Ascending aorta (tissue), 2 donors: ENCODE measurements around the gene EML6. TPM values are rescaled to one million over a fixed set of nuclear protein-coding genes. Genes with fewer than 3 reads are reported as not detected.
"Not testable (repeated sequence)": the region's sequence is repeated elsewhere in the genome, so short reads cannot be mapped to it uniquely, and the experiment has no call there.

Source experiments
- DNase-seq, 2 donors: peaks; one replicate each; pipeline ENCODE4 v3.0.0-alpha.2; 2019; ENCODE audit warnings: low spot score in 2 of 2
- H3K27ac ChIP-seq, 2 donors: fragments of 200-600 bp; sonication (generic); one replicate each; pipeline ENCODE4 v1.5.1; 2016 to 2017; ENCODE audit warnings: mild to moderate bottlenecking in 1 of 2
- H3K27me3 ChIP-seq: fragments of 200-600 bp; sonication (generic); one replicate; pipeline ENCODE4 v1.5.1; 2017
- H3K36me3 ChIP-seq, 2 donors: fragments of 200-600 bp; sonication (generic); one replicate each; pipeline ENCODE4 v1.5.1; 2016
- H3K4me1 ChIP-seq, 2 donors: fragments of 200-600 bp; sonication (generic); one replicate each; pipeline ENCODE4 v1.5.1; 2016 to 2017; ENCODE audit warnings: mild to moderate bottlenecking in 1 of 2
- H3K4me3 ChIP-seq, 2 donors: fragments of 200-600 bp; sonication (generic); one replicate each; pipeline ENCODE4 v1.5.1; 2016 to 2017; ENCODE audit warnings: mild to moderate bottlenecking in 1 of 2
- H3K9me3 ChIP-seq, 2 donors: fragments of 200-600 bp; sonication (generic); one replicate each; pipeline ENCODE4 v1.5.1; 2016
- intact Hi-C: fragments of 100-400 bp; cut with DNase I; formaldehyde crosslinking; loops from one replicate; pipeline ENCODE4 v1.15.1; 2023
- total RNA-seq: library from RNA; depleted of rRNA; stranded (reverse); fragments of >200 nt; gene quantifications from one replicate; pipeline ENCODE4 v1.1.0, GENCODE V29; 2016
- TF ChIP-seq, protein P1 (sequence below), 3 experiments: fragments of 200-600 bp in 2 of 3; fragments of 450-650 bp in 1 of 3; sonication (generic) in 2 of 3; IDR thresholded peaks; one replicate each; pipeline ENCODE4 v1.5.1; 2016 to 2019; ENCODE audit warnings: antibody characterized with exemption in 3 of 3, mild to moderate bottlenecking in 1 of 3, moderate library complexity in 1 of 3

Gene EML6
- total RNA-seq, 1 donor from 2014 or later, result not detected

DNA sequence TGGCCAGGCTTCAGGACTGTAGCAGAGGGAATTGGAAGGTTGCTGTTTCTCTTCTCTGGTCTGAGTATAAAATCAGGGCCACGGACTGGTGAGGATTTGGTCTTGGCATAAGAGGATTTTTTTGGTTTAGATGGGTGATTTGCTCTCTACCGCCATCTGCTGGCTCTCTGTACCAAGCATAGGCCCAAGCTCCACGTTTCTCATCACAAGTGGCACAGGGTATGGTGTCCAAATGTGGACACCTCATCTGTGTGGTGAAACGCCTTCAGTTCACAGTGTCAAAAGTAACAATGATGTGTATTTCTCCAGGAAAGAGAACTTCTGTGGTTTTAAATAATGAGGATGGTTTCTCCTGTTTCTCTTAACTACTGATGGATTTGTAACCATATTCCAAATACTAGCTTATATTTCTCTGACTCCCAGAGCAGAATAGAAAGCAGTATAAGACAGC lies 115.1 kb downstream of the EML6 start:
- H3K36me3 ChIP-seq, result no peaks in the 10 kb centered on the region
- no peaks in the 10 kb centered on the region for H3K9me3 ChIP-seq
- H3K4me1 ChIP-seq, result no peaks in the 10 kb centered on the region
- no peaks in the 10 kb centered on the region for H3K27me3 ChIP-seq
- peak in 1 of 2 donors; percentile 79 for DNase-seq
- TF ChIP-seq, protein P1, sequence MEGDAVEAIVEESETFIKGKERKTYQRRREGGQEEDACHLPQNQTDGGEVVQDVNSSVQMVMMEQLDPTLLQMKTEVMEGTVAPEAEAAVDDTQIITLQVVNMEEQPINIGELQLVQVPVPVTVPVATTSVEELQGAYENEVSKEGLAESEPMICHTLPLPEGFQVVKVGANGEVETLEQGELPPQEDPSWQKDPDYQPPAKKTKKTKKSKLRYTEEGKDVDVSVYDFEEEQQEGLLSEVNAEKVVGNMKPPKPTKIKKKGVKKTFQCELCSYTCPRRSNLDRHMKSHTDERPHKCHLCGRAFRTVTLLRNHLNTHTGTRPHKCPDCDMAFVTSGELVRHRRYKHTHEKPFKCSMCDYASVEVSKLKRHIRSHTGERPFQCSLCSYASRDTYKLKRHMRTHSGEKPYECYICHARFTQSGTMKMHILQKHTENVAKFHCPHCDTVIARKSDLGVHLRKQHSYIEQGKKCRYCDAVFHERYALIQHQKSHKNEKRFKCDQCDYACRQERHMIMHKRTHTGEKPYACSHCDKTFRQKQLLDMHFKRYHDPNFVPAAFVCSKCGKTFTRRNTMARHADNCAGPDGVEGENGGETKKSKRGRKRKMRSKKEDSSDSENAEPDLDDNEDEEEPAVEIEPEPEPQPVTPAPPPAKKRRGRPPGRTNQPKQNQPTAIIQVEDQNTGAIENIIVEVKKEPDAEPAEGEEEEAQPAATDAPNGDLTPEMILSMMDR (IDR thresholded peaks at IDR 0.05), result peak; percentile 49 to 82 (median 75)
- no peak overlapping the region for H3K4me3 ChIP-seq
- no peak overlapping the region for H3K27ac ChIP-seq
- intact Hi-C loops, result loop anchor here (2.0 to 10.0 kb wide), 2 partner anchors 664 to 732 kb away; no protein-coding TSS in a partner anchor

DNA sequence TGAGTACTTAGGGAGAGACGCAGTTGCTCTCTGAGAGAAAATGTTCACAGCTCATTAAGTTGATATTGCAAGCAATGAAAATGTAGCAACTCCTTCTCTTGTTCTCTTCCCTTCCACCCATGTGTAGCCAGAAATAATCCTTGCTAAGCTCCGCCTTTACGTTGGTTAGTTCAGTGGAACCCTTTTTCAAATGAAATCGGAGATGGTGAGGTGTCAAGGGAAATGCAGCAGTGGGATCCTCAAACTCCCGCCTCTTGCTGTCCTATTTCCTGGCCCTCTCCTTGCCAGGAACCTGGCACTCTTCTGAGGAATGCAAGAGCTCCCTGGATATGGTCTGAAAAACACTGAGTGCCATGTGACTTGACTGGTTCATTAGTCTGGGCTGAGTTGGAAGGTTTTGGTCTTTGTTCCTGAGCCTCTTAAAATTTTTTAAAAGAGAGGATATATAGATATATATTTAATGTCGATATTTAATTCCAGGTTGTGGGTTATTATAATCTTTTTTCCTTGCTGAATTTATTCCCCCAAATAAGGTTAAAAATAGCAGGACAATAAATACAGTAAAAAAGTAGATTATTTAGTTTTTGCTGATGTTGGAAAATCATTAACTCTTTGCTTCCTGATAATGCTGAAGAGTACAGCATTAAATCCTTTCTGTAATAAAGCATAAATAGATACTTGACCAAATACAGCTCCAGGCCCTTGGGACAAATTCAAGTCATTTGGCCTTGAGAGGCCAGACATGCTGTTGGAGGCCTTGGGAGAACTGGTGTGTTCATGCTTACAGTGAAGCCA lies 116.2 kb downstream of the EML6 start:
- Histone ChIP-seq H3K27me3 (no peaks in the 10 kb centered on the region), H3K9me3 (no peaks in the 10 kb centered on the region), H3K27ac (no peak overlapping the region), H3K4me1 (no peaks in the 10 kb centered on the region), H3K4me3 (no peak overlapping the region), H3K36me3 (no peaks in the 10 kb centered on the region)
- TF ChIP-seq, protein P1 (IDR thresholded peaks at IDR 0.05), result no peak
- no peak for DNase-seq
- intact Hi-C loops, result loop anchor here (2.0 to 10.0 kb wide), 2 partner anchors 665 to 733 kb away; no protein-coding TSS in a partner anchor

DNA sequence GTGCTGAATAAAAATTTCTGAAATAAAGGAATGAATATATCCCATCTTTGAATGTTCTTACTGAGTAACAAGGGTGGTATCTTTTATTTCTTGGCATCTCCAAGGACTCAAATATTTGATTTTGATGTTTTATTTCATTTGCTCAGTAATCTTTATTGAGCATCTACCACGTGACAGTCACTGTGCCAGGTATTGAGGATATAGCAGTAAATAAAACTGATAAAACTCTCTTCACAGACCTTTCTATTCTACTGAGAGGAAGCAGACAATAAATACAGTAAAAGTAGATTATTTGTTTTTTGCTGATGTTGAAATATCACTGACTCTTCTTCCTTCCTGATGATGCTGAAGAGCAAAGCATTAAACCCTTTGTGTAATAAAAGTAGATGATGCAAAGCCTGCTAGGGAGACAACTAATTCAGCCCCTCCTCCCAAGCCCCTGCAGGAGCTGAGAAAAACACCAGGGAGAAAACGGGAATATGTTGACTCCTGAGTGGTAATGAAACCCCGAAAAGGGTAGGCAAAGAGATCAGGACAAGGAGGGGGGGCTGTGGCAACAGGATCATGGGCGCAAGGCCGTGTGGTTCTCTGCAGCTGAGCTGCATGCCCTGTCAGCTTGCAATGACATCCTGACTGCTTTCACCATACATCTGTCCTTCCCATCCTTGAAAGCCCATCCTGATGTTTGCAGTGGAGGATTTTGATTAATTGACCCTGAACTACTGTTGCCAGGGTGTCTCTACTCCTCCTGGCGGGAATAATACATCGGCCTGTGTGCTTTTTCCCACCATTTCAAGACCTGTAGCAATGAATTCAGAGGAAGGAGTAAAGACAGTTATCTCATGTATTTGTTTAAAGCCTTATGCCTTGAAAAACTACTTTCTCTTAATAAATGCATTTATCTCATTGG lies 117.4 kb downstream of the EML6 start:
- intact Hi-C loops, result no loop called here
- Histone ChIP-seq H3K27ac (no peak overlapping the region), H3K4me1 (no peaks in the 10 kb centered on the region), H3K4me3 (no peak overlapping the region), H3K9me3 (no peaks in the 10 kb centered on the region), H3K36me3 (no peaks in the 10 kb centered on the region), H3K27me3 (no peaks in the 10 kb centered on the region)
- DNase-seq, result no peak
- TF ChIP-seq, protein P1 (IDR thresholded peaks at IDR 0.05), result no peak

DNA sequence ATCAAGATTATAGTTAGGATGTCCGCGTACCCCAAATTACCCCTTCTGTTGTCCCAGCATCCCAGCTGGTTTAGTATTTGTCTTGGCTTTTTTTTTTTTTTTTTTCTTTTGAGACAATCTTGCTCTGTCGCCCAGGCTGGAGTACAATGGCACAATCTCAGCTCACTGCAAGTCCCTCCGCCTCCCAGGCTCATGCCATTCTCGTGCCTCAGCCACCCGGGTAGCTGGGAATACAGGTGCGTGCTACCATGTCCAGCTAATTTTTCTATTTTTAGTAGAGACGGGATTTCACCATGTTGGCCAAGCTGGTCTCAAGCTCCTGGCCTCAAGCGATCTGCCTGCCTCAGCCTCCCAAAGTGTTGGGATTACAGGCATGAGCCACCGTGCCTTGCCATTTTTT lies 118.0 kb downstream of the EML6 start:
- H3K4me3 ChIP-seq, intact Hi-C loops, H3K27me3 ChIP-seq, H3K36me3 ChIP-seq, H3K4me1 ChIP-seq, H3K9me3 ChIP-seq, DNase-seq, H3K27ac ChIP-seq: not testable (repeated sequence)

DNA sequence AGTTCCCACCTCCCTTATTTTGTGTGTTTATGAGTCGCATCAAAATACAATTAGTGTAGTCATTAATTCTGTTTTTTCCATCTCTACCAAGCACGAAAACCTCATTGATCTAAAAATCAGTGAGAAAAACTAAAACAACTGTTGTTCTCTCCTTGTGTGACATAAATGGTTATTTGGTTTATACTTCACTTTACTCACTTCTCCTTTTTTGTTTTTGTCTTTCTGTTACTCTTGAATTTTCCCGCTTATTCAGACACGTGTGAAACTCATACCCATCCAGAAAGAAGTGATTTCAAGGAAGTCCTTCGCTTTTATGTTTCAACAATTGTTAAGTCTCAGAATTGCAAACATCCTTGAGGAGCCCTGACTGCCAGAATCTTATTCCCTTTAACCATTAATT lies 121.6 kb downstream of the EML6 start:
- TF ChIP-seq, protein P1 (IDR thresholded peaks at IDR 0.05), result no peak
- Histone ChIP-seq H3K27ac (no peak overlapping the region), H3K4me3 (no peak overlapping the region), H3K36me3 (no peaks in the 10 kb centered on the region), H3K27me3 (no peaks in the 10 kb centered on the region), H3K9me3 (no peaks in the 10 kb centered on the region), H3K4me1 (no peaks in the 10 kb centered on the region)
- DNase-seq, result no peak
- intact Hi-C loops, result no loop called here

DNA sequence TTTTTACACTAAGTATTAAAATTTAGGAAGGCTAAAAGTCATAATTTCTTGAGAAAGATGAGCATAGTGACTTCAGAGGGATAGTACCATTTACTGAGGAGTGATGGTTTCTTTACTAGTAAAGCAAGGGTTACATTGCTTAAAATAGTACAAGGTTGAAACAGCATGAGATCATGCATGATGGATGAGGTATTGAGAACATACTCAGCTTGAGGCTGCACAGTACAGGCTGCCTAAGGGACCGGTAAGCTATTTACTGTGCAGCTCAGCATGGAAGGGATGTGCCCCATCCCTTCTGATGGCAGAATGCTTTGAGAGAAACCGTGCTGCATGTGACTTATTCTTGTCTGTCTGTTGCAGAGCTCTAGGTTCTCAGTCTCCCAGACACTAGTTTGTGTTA lies 122.1 kb downstream of the EML6 start:
- Histone ChIP-seq H3K36me3 (no peaks in the 10 kb centered on the region), H3K27me3 (no peaks in the 10 kb centered on the region), H3K27ac (no peak overlapping the region), H3K9me3 (no peaks in the 10 kb centered on the region), H3K4me3 (no peak overlapping the region), H3K4me1 (no peaks in the 10 kb centered on the region)
- intact Hi-C loops, result no loop called here
- TF ChIP-seq, protein P1 (IDR thresholded peaks at IDR 0.05), result no peak
- DNase-seq, result no peak
